H7 (cell line): ENCODE data around the gene NAV1. TPM values are rescaled to one million over a fixed set of nuclear protein-coding genes. Genes with fewer than 3 reads are reported as not detected.

Source experiments
- DNase-seq: peaks from one replicate; pipeline ENCODE4 v3.0.0; 2012
- H3K27me3 ChIP-seq: 2 replicates; pipeline ENCODE4 v1.6.0; 2011; ENCODE audit warnings: mild to moderate bottlenecking, low read length; ENCODE audit not compliant: control insufficient read depth, insufficient read depth
- H3K36me3 ChIP-seq: replicated peaks from 2 replicates; pipeline ENCODE4 v1.5.1; 2011; ENCODE audit warnings: low read length; ENCODE audit not compliant: control insufficient read depth, insufficient read depth
- H3K4me3 ChIP-seq: 2 replicates; pipeline ENCODE4 v1.5.1; 2011; ENCODE audit warnings: low read depth, mild to moderate bottlenecking, control low read depth, low read length, moderate library complexity; ENCODE audit not compliant: insufficient read depth
- total RNA-seq: library from RNA; depleted of rRNA; stranded (reverse); fragments of >200 nt; shearing (Covaris generic); gene quantifications from 2 replicates; pipeline ENCODE4 v1.2.3, GENCODE V29; 2014

NAV1 gene
- total RNA-seq, 1 experiment from 2014 or later: 13.2 TPM

GRCh38 chr1:201499795-201500669, 38.9 kb upstream of the NAV1 start:
- Histone ChIP-seq H3K27me3 (peaks cover 1% of the 10 kb centered on the region; the same call in 1 of the 2 replicates), H3K36me3 (no peaks in the 10 kb centered on the region; the same call in 1 of the 2 replicates), H3K4me3 (no peak overlapping the region)
- peak; percentile 53 for DNase-seq

- Histone ChIP-seq H3K36me3 (no peaks in the 10 kb centered on the region), H3K27me3 (peaks cover 1% of the 10 kb centered on the region; the same call in 1 of the 2 replicates), H3K4me3 (no peak overlapping the region)
- DNase-seq: peak; percentile 49
These were observed 38.2 kb upstream of the NAV1 start for GRCh38 chr1:201500670-201501120.

- Histone ChIP-seq H3K4me3 (no peak overlapping the region), H3K27me3 (peaks cover 1% of the 10 kb centered on the region; the same call in 1 of the 2 replicates), H3K36me3 (no peaks in the 10 kb centered on the region)
- DNase-seq: peak; percentile 8
These were observed 37.8 kb upstream of the NAV1 start for GRCh38 chr1:201501144-201501543.

- no peak overlapping the region for H3K4me3 ChIP-seq
- H3K36me3 ChIP-seq: no peaks in the 10 kb centered on the region
- peaks cover 1% of the 10 kb centered on the region for H3K27me3 ChIP-seq
- DNase-seq: no peak
These were observed 37.0 kb upstream of the NAV1 start for GRCh38 chr1:201501812-201502510.

- peaks cover 1% of the 10 kb centered on the region for H3K27me3 ChIP-seq
- no peaks in the 10 kb centered on the region for H3K36me3 ChIP-seq
- no peak overlapping the region for H3K4me3 ChIP-seq
- no peak for DNase-seq
These were observed 36.4 kb upstream of the NAV1 start for GRCh38 chr1:201502511-201502857.

GRCh38 chr1:201503397-201504176, 35.3 kb upstream of the NAV1 start:
- Histone ChIP-seq H3K27me3 (no peaks in the 10 kb centered on the region; the same call in 1 of the 2 replicates), H3K4me3 (no peak overlapping the region), H3K36me3 (no peaks in the 10 kb centered on the region)
- peak; percentile 75 for DNase-seq

- no peak overlapping the region for H3K4me3 ChIP-seq
- no peak for DNase-seq
- H3K27me3 ChIP-seq: no peaks in the 10 kb centered on the region; the same call in 1 of the 2 replicates
- no peaks in the 10 kb centered on the region for H3K36me3 ChIP-seq
These were observed 34.7 kb upstream of the NAV1 start for GRCh38 chr1:201504179-201504631.

- Histone ChIP-seq H3K4me3 (no peak overlapping the region), H3K27me3 (no peaks in the 10 kb centered on the region; the same call in 1 of the 2 replicates), H3K36me3 (no peaks in the 10 kb centered on the region)
- no peak for DNase-seq
These were observed 34.0 kb upstream of the NAV1 start for GRCh38 chr1:201504799-201505502.

GRCh38 chr1:201505503-201505890, 33.4 kb upstream of the NAV1 start:
- no peaks in the 10 kb centered on the region; the same call in 1 of the 2 replicates for H3K27me3 ChIP-seq
- H3K36me3 ChIP-seq: no peaks in the 10 kb centered on the region
- no peak overlapping the region for H3K4me3 ChIP-seq
- peak; percentile 55 for DNase-seq

- Histone ChIP-seq H3K4me3 (no peak overlapping the region), H3K36me3 (no peaks in the 10 kb centered on the region), H3K27me3 (no peaks in the 10 kb centered on the region; the same call in 1 of the 2 replicates)
- no peak for DNase-seq
These were observed 32.8 kb upstream of the NAV1 start for GRCh38 chr1:201506092-201506491.

GRCh38 chr1:201506557-201507359, 32.2 kb upstream of the NAV1 start, which contains the start of gene CSRP1:
TSS of gene CSRP1 (minus strand) at chr1:201507123. CDS start at chr1:201496303, 10,820 bp downstream.
- H3K36me3 ChIP-seq: no peaks in the 10 kb centered on the region
- H3K27me3 ChIP-seq: no peaks in the 10 kb centered on the region; the same call in 1 of the 2 replicates
- DNase-seq: peak; percentile 80
- peak within 1 kb of the TSS; percentile 32; the same call in 1 of the 2 replicates for H3K4me3 ChIP-seq

GRCh38 chr1:201507360-201507675, 31.6 kb upstream of the NAV1 start:
- DNase-seq: no peak
- Histone ChIP-seq H3K27me3 (no peaks in the 10 kb centered on the region; the same call in 1 of the 2 replicates), H3K4me3 (peak overlapping the region; percentile 32; the same call in 1 of the 2 replicates), H3K36me3 (no peaks in the 10 kb centered on the region)

GRCh38 chr1:201508809-201509208, 30.1 kb upstream of the NAV1 start:
- no peak overlapping the region for H3K4me3 ChIP-seq
- H3K27me3 ChIP-seq: no peaks in the 10 kb centered on the region; the same call in 1 of the 2 replicates
- H3K36me3 ChIP-seq: no peaks in the 10 kb centered on the region
- no peak for DNase-seq
